IPS-15b (cell line): ENCODE data around the gene HYKK.
A peak's percentile ranks its signal among the peaks of the same experiment; 100 is the strongest.
"Not testable (repeated sequence)": the region's sequence is repeated elsewhere in the genome, so short reads cannot be mapped to it uniquely, and the experiment has no call there.

ENCODE experiments used
- H3K27me3 ChIP-seq: one replicate; pipeline ENCODE4 v1.6.1; 2013; ENCODE audit warnings: low read length; ENCODE audit not compliant: control insufficient read depth, insufficient read depth
- H3K36me3 ChIP-seq: one replicate; pipeline ENCODE4 v1.6.1; 2013; ENCODE audit warnings: low read length; ENCODE audit not compliant: control insufficient read depth, insufficient read depth
- H3K4me1 ChIP-seq: one replicate; pipeline ENCODE4 v1.6.1; 2013; ENCODE audit warnings: mild to moderate bottlenecking, low read length; ENCODE audit not compliant: control insufficient read depth, insufficient read depth
- H3K4me3 ChIP-seq: one replicate; pipeline ENCODE4 v1.5.1; 2013; ENCODE audit warnings: low read depth, low read length
- H3K9ac ChIP-seq: one replicate; pipeline ENCODE4 v1.6.1; 2013; ENCODE audit warnings: low read depth, mild to moderate bottlenecking, low read length
- H3K9me3 ChIP-seq: one replicate; pipeline ENCODE4 v1.6.1; 2013; ENCODE audit warnings: mild to moderate bottlenecking, low read length; ENCODE audit not compliant: control insufficient read depth, insufficient read depth

HYKK gene

GRCh38 chr15:78508272-78508671, 895 bp downstream of the HYKK start:
- H3K36me3 ChIP-seq: no peaks in the 10 kb centered on the region
- no peaks in the 10 kb centered on the region for H3K9me3 ChIP-seq
- H3K9ac ChIP-seq: peak overlapping the region; percentile 85
- peak overlapping the region; percentile 91 for H3K4me3 ChIP-seq
- H3K4me1 ChIP-seq: no peaks in the 10 kb centered on the region
- peaks cover 20% of the 10 kb centered on the region for H3K27me3 ChIP-seq

GRCh38 chr15:78509726-78510312, 2.4 kb downstream of the HYKK start:
- no peaks in the 10 kb centered on the region for H3K4me1 ChIP-seq
- H3K27me3 ChIP-seq: peaks cover 20% of the 10 kb centered on the region
- H3K36me3 ChIP-seq: no peaks in the 10 kb centered on the region
- H3K9me3 ChIP-seq: no peaks in the 10 kb centered on the region
- no peak overlapping the region for H3K4me3 ChIP-seq
- no peak overlapping the region for H3K9ac ChIP-seq

- H3K4me3 ChIP-seq, H3K9ac ChIP-seq, H3K27me3 ChIP-seq, H3K4me1 ChIP-seq, H3K36me3 ChIP-seq, H3K9me3 ChIP-seq: not testable (repeated sequence)
Observed at GRCh38 chr15:78520035-78520434, 12.7 kb downstream of the HYKK start.

GRCh38 chr15:78524230-78524629, 16.9 kb downstream of the HYKK start:
- no peaks in the 10 kb centered on the region for H3K4me1 ChIP-seq
- no peaks in the 10 kb centered on the region for H3K36me3 ChIP-seq
- H3K4me3 ChIP-seq: no peak overlapping the region
- no peaks in the 10 kb centered on the region for H3K27me3 ChIP-seq
- H3K9ac ChIP-seq: no peak overlapping the region
- H3K9me3 ChIP-seq: no peaks in the 10 kb centered on the region

- no peak overlapping the region for H3K9ac ChIP-seq
- H3K4me1 ChIP-seq: no peaks in the 10 kb centered on the region
- H3K27me3 ChIP-seq: no peaks in the 10 kb centered on the region
- H3K36me3 ChIP-seq: no peaks in the 10 kb centered on the region
- no peak overlapping the region for H3K4me3 ChIP-seq
- no peaks in the 10 kb centered on the region for H3K9me3 ChIP-seq
Observed at GRCh38 chr15:78527325-78527724, 19.9 kb downstream of the HYKK start.

- Histone ChIP-seq H3K27me3 (no peaks in the 10 kb centered on the region), H3K36me3 (no peaks in the 10 kb centered on the region), H3K4me1 (no peaks in the 10 kb centered on the region), H3K9me3 (no peaks in the 10 kb centered on the region), H3K4me3 (no peak overlapping the region), H3K9ac (no peak overlapping the region)
Observed at GRCh38 chr15:78533331-78533730, 26.0 kb downstream of the HYKK start.

GRCh38 chr15:78536134-78536533, 28.8 kb downstream of the HYKK start:
- H3K9me3 ChIP-seq: no peaks in the 10 kb centered on the region
- no peak overlapping the region for H3K9ac ChIP-seq

GRCh38 chr15:78537266-78537905, 30.0 kb downstream of the HYKK start:
- H3K4me3 ChIP-seq: no peak overlapping the region
- H3K9ac ChIP-seq: no peak overlapping the region
- peaks cover 3% of the 10 kb centered on the region for H3K36me3 ChIP-seq
- H3K4me1 ChIP-seq: no peaks in the 10 kb centered on the region
- H3K9me3 ChIP-seq: no peaks in the 10 kb centered on the region
- H3K27me3 ChIP-seq: no peaks in the 10 kb centered on the region

More at GRCh38 chr15:78536134-78536533, 28.8 kb downstream of the HYKK start:
- H3K36me3 ChIP-seq: no peaks in the 10 kb centered on the region
- H3K4me3 ChIP-seq: no peak overlapping the region
- H3K4me1 ChIP-seq: no peaks in the 10 kb centered on the region
- no peaks in the 10 kb centered on the region for H3K27me3 ChIP-seq

GRCh38 chr15:78538358-78538757, 31.0 kb downstream of the HYKK start:
- no peak overlapping the region for H3K4me3 ChIP-seq
- H3K36me3 ChIP-seq: peaks cover 9% of the 10 kb centered on the region
- H3K4me1 ChIP-seq: no peaks in the 10 kb centered on the region
- H3K9me3 ChIP-seq: no peaks in the 10 kb centered on the region
- no peaks in the 10 kb centered on the region for H3K27me3 ChIP-seq
- H3K9ac ChIP-seq: no peak overlapping the region

GRCh38 chr15:78539464-78540140, 32.2 kb downstream of the HYKK start:
- not testable (repeated sequence) for H3K27me3 ChIP-seq, H3K36me3 ChIP-seq, H3K9me3 ChIP-seq, H3K4me1 ChIP-seq
- H3K9ac ChIP-seq: peak overlapping the region; percentile 56
- peak overlapping the region; percentile 98 for H3K4me3 ChIP-seq

GRCh38 chr15:78540141-78540870, 32.9 kb downstream of the HYKK start, which contains the start of gene PSMA4:
PSMA4 (plus strand) TSS chr15:78540444; CDS start chr15:78541928, 1,484 bp downstream.
- H3K4me1 ChIP-seq: no peaks in the 10 kb centered on the region
- H3K27me3 ChIP-seq: no peaks in the 10 kb centered on the region
- H3K9me3 ChIP-seq: no peaks in the 10 kb centered on the region
- H3K9ac ChIP-seq: peak within 1 kb of the TSS; percentile 97
- H3K36me3 ChIP-seq: peaks cover 9% of the 10 kb centered on the region
- H3K4me3 ChIP-seq: peak within 1 kb of the TSS; percentile 98
